Measurements from ENCODE around the gene ZCCHC9. TPM values are rescaled to one million over a fixed set of nuclear protein-coding genes. Genes with fewer than 3 reads are reported as not detected.

Gene ZCCHC9
- total RNA-seq, 1 experiment from 2014 or later = 32.2 TPM

GRCh38 chr5:81314581-81314980, 13.2 kb downstream of the ZCCHC9 start:
- no CpG with 5 or more reads among the region's 3 CpGs for WGBS (ENCODE audit: extremely low coverage, insufficient read length, low lambda C conversion rate)
- no peaks in the 10 kb centered on the region for H3K23me2 ChIP-seq (ENCODE audit: insufficient read length, low read depth, low read length, poor library complexity, severe bottlenecking)
- peak overlapping the region in 1 of 3 experiments; percentile 88; a peak in 3 of 7 replicates for H3K27ac Mint-ChIP-seq

More at GRCh38 chr5:81314581-81314980, 13.2 kb downstream of the ZCCHC9 start:
- H2BK120ac ChIP-seq (ENCODE audit: low read depth, low read length, poor library complexity, severe bottlenecking) = no peak overlapping the region
- H4K91ac ChIP-seq (ENCODE audit: insufficient read length, low read depth, low read length) = no peak overlapping the region
- no peak overlapping the region for H2AK5ac ChIP-seq (ENCODE audit: insufficient read length, low read length)
- DNase-seq = no peak
- no peaks in the 10 kb centered on the region for H3K27me3 ChIP-seq (ENCODE audit: insufficient read depth, low read length)
- no peak overlapping the region for H3K14ac ChIP-seq (ENCODE audit: insufficient read depth, low read length)
- H3K27ac ChIP-seq (ENCODE audit: insufficient read length, low read depth, low read length) = no peak overlapping the region
- TF ChIP-seq, protein P1, sequence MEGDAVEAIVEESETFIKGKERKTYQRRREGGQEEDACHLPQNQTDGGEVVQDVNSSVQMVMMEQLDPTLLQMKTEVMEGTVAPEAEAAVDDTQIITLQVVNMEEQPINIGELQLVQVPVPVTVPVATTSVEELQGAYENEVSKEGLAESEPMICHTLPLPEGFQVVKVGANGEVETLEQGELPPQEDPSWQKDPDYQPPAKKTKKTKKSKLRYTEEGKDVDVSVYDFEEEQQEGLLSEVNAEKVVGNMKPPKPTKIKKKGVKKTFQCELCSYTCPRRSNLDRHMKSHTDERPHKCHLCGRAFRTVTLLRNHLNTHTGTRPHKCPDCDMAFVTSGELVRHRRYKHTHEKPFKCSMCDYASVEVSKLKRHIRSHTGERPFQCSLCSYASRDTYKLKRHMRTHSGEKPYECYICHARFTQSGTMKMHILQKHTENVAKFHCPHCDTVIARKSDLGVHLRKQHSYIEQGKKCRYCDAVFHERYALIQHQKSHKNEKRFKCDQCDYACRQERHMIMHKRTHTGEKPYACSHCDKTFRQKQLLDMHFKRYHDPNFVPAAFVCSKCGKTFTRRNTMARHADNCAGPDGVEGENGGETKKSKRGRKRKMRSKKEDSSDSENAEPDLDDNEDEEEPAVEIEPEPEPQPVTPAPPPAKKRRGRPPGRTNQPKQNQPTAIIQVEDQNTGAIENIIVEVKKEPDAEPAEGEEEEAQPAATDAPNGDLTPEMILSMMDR (conservative IDR thresholded peaks at IDR 0.05) = no peak
- Mint-ChIP-seq H3K36me3 (ENCODE audit: insufficient read depth in 1 of 3, low read depth in 3 of 3) (peaks cover 0 to 25% (median 7%) of the 10 kb centered on the region in 3 experiments; a peak in 5 of 7 replicates), H3K27me3 (ENCODE audit: low read depth) (no peaks in the 10 kb centered on the region), H3K4me3 (no peak overlapping the region), H3K4me1 (peaks cover 7 to 19% of the 10 kb centered on the region in 2 experiments; a peak in 3 of 4 replicates), H3K9me3 (no peaks in the 10 kb centered on the region)
- H3K4me1 ChIP-seq (ENCODE audit: insufficient read depth, low read length) = no peaks in the 10 kb centered on the region; the same call in 1 of the 2 replicates
- H3K4me2 ChIP-seq (ENCODE audit: insufficient read depth, insufficient read length, low read length) = no peak overlapping the region
- no peak overlapping the region for H4K5ac ChIP-seq (ENCODE audit: insufficient read length, low read depth, low read length)
- no peak overlapping the region for H3K18ac ChIP-seq (ENCODE audit: insufficient read length, low read depth, low read length)
- no peak overlapping the region for H3K4ac ChIP-seq (ENCODE audit: low read depth, low read length)
- no peak overlapping the region for H3T11ph ChIP-seq (ENCODE audit: low read length)
- H2BK12ac ChIP-seq (ENCODE audit: insufficient read length, low read depth, low read length) = no peak overlapping the region
- no peak overlapping the region for H2BK5ac ChIP-seq (ENCODE audit: insufficient read length, low read length)
- H3K56ac ChIP-seq (ENCODE audit: insufficient read length, low read depth, low read length) = no peak overlapping the region
- no peak overlapping the region for H3K23ac ChIP-seq (ENCODE audit: insufficient read length, low read depth, low read length)
- no peak overlapping the region for H4K8ac ChIP-seq (replicated peaks; ENCODE audit: insufficient read length, low read depth, low read length)
- no peaks in the 10 kb centered on the region for H3K9me3 ChIP-seq (ENCODE audit: control insufficient read depth, low read depth, low read length)
- no peaks in the 10 kb centered on the region for H3K79me1 ChIP-seq (ENCODE audit: insufficient read depth, low read depth, low read length, poor library complexity, severe bottlenecking)
- H3K79me2 ChIP-seq (ENCODE audit: insufficient read depth, low read length) = no peaks in the 10 kb centered on the region
- no peaks in the 10 kb centered on the region for H4K20me1 ChIP-seq (ENCODE audit: control insufficient read depth, insufficient read depth, insufficient read length)
- no peak overlapping the region for H2AFZ ChIP-seq (ENCODE audit: low read length)
- no peak overlapping the region for H2BK15ac ChIP-seq (ENCODE audit: low read depth, low read length)
- H2BK20ac ChIP-seq (ENCODE audit: low read depth, low read length, poor library complexity, severe bottlenecking) = no peak overlapping the region
- no peak overlapping the region for H3K9ac ChIP-seq (ENCODE audit: extremely low read depth, insufficient read length, low read length)

Measured in H9 (cell line).